IMR-90 (cell line): Measurements from ENCODE around the gene MTFR2. TPM values are rescaled to one million over a fixed set of nuclear protein-coding genes. Genes with fewer than 3 reads are reported as not detected.
A peak's percentile ranks its signal among the peaks of the same experiment; 100 is the strongest.

Source experiments
- ATAC-seq: fragments of 200-7000 bp; cut with Tn5 transposase; 2 replicates; pipeline ENCODE4 v1.9.1; 2020; ENCODE audit warnings: low read depth, mild to moderate bottlenecking, moderate library complexity
- BruUV-seq: library from RNA; stranded (reverse); fragments of 400-500 nt; replicated peaks from 2 replicates; lab custom pipeline; 2021; lab: Mats Ljungman, UMichigan
- CTCF ChIA-PET: fragments of 300-600 bp; formaldehyde crosslinking; extraction: SDS; loops from one replicate; lab custom pipeline; 2021; ENCODE audit warnings: antibody characterized with exemption; lab: Yijun Ruan, JAX
- POLR2A ChIA-PET: fragments of 300-600 bp; sonication (Branson Sonifier 250); formaldehyde crosslinking; loops from one replicate; lab custom pipeline; 2022; ENCODE audit warnings: antibody characterized with exemption; ENCODE audit not compliant: unreplicated experiment; lab: Charles Lee
- DNase-seq: peaks from one replicate; pipeline ENCODE4 v3.0.0; 2013
- H2AFZ ChIP-seq: replicated peaks from 2 replicates; pipeline ENCODE3; 2013; ENCODE audit warnings: low read length, mild to moderate bottlenecking; ENCODE audit not compliant: poor library complexity
- H2AK5ac ChIP-seq: 2 replicates; pipeline ENCODE4 v1.6.1; 2013; ENCODE audit warnings: low read depth, low read length, inconsistent platforms
- H2AK9ac ChIP-seq: replicated peaks from 2 replicates; pipeline ENCODE3; 2013; ENCODE audit warnings: mild to moderate bottlenecking, low read depth, low read length, moderate library complexity; ENCODE audit not compliant: poor library complexity
- H2BK120ac ChIP-seq: 2 replicates; pipeline ENCODE4 v1.6.1; 2013; ENCODE audit warnings: low read depth, low read length, inconsistent platforms
- H2BK15ac ChIP-seq: 3 replicates; pipeline ENCODE4 v1.6.1; 2013; ENCODE audit warnings: low read depth, low read length, inconsistent platforms
- H2BK20ac ChIP-seq: 2 replicates; pipeline ENCODE4 v1.6.1; 2013; ENCODE audit warnings: low read depth, mild to moderate bottlenecking, inconsistent platforms, low read length, moderate library complexity
- H2BK5ac ChIP-seq: 2 replicates; pipeline ENCODE4 v1.6.1; 2013; ENCODE audit warnings: mild to moderate bottlenecking, low read depth, low read length, inconsistent platforms; ENCODE audit not compliant: poor library complexity, severe bottlenecking
- H3K14ac ChIP-seq: replicated peaks from 2 replicates; pipeline ENCODE4 v1.6.1; 2013; ENCODE audit warnings: low read depth, low read length, inconsistent platforms
- H3K18ac ChIP-seq: 2 replicates; pipeline ENCODE4 v1.6.1; 2013; ENCODE audit warnings: low read depth, low read length, control low read depth
- H3K23ac ChIP-seq: 2 replicates; pipeline ENCODE4 v1.6.1; 2013; ENCODE audit warnings: low read depth, low read length, inconsistent platforms
- H3K27ac ChIP-seq: 2 replicates; pipeline ENCODE4 v1.5.1; 2013; ENCODE audit warnings: mild to moderate bottlenecking, control low read depth, low read length; ENCODE audit not compliant: insufficient read depth
- H3K27me3 ChIP-seq: 2 replicates; pipeline ENCODE4 v1.6.1; 2013; ENCODE audit warnings: low read length; ENCODE audit not compliant: control insufficient read depth, insufficient read depth
- H3K36me3 ChIP-seq: 2 replicates; pipeline ENCODE4 v1.6.1; 2013; ENCODE audit warnings: low read length, mixed read lengths; ENCODE audit not compliant: control insufficient read depth, insufficient read depth
- H3K4ac ChIP-seq: 2 replicates; pipeline ENCODE4 v1.6.1; 2013; ENCODE audit warnings: low read depth, low read length, inconsistent platforms
- H3K4me1 ChIP-seq: 2 replicates; pipeline ENCODE4 v1.6.1; 2013; ENCODE audit warnings: low read length, mixed read lengths; ENCODE audit not compliant: control insufficient read depth, insufficient read depth
- H3K4me2 ChIP-seq: 2 replicates; pipeline ENCODE4 v1.6.1; 2013; ENCODE audit warnings: low read depth, mild to moderate bottlenecking, control low read depth, low read length, moderate library complexity
- H3K4me3 ChIP-seq: 2 replicates; pipeline ENCODE4 v1.5.1; 2013; ENCODE audit warnings: low read depth, mild to moderate bottlenecking, control low read depth, low read length, moderate library complexity; ENCODE audit not compliant: insufficient read depth
- H3K56ac ChIP-seq: 2 replicates; pipeline ENCODE4 v1.6.1; 2013; ENCODE audit warnings: low read length, inconsistent platforms; ENCODE audit not compliant: insufficient read depth; ENCODE audit errors: extremely low read depth
- H3K79me1 ChIP-seq, 2 experiments: 2 replicates each; pipeline ENCODE4 v1.6.1; 2013; ENCODE audit warnings: low read length in 2 of 2, inconsistent platforms in 1 of 2, low read depth in 1 of 2
- H3K9ac ChIP-seq: 2 replicates; pipeline ENCODE4 v1.6.1; 2013; ENCODE audit warnings: low read depth, low read length, control low read depth
- H3K9me1 ChIP-seq: 2 replicates; pipeline ENCODE4 v1.6.1; 2013; ENCODE audit warnings: low read length, inconsistent platforms; ENCODE audit not compliant: insufficient read depth
- H3K9me3 ChIP-seq: 2 replicates; pipeline ENCODE4 v1.6.1; 2013; ENCODE audit warnings: low read length; ENCODE audit not compliant: control insufficient read depth, insufficient read depth
- H4K20me1 ChIP-seq: 2 replicates; pipeline ENCODE4 v1.6.1; 2013; ENCODE audit warnings: low read length, inconsistent platforms; ENCODE audit not compliant: insufficient read depth
- H4K5ac ChIP-seq: 2 replicates; pipeline ENCODE4 v1.6.1; 2013; ENCODE audit warnings: mild to moderate bottlenecking, low read depth, low read length, control low read depth
- H4K8ac ChIP-seq, 2 experiments: 2 replicates each; pipeline ENCODE4 v1.6.1; 2013; ENCODE audit warnings: low read depth in 2 of 2, low read length in 2 of 2, control low read depth in 1 of 2, inconsistent platforms in 1 of 2
- H4K91ac ChIP-seq: 2 replicates; pipeline ENCODE4 v1.6.1; 2013; ENCODE audit warnings: low read depth, low read length, inconsistent platforms; ENCODE audit not compliant: insufficient read depth
- BHLHE40 ChIP-seq: fragments of 150-350 bp; IDR thresholded peaks from 2 replicates; pipeline ENCODE4 v1.6.1; 2016; ENCODE audit warnings: mild to moderate bottlenecking, low read depth, low read length
- RCOR1 ChIP-seq: IDR thresholded peaks from 2 replicates; pipeline ENCODE4 v1.6.1; 2012; ENCODE audit warnings: mild to moderate bottlenecking, low read length, improper control_type of control experiment; ENCODE audit not compliant: insufficient replicate concordance
- WGBS, 2 experiments: methylation state at CpG; one replicate each; pipeline versions ENCODE4 v1.1.5 to v1.1.7; 2013; ENCODE audit warnings: missing lambda C conversion rate in 2 of 2; ENCODE audit not compliant: insufficient read length in 1 of 2; ENCODE audit errors: extremely low coverage in 2 of 2; 5-methylcytosine and 5-hydroxymethylcytosine counted together
- dilution Hi-C: fragments of 300-500 bp; cut with HindIII; formaldehyde crosslinking; loops from one replicate; pipeline ENCODE4 v1.14.3; 2018; ENCODE audit warnings: low sequenced_read_pairs; ENCODE audit not compliant: unreplicated experiment
- in situ Hi-C: fragments of 300-500 bp; cut with MboI; formaldehyde crosslinking; loops from 3 replicates; pipeline ENCODE4 v1.14.3; 2019; ENCODE audit warnings: low sequenced_read_pairs, inconsistent platforms, mixed read lengths
- intact Hi-C: fragments of 100-400 bp; cut with micrococcal nuclease; formaldehyde crosslinking; loops from 2 replicates; pipeline ENCODE4 v1.10.0; 2022
- polyA plus RNA-seq, 3 experiments: library from polyadenylated mRNA; depleted of rRNA; stranded (reverse); fragments of >200 nt; gene quantifications; 2 replicates each; pipeline ENCODE4 v1.2.3, GENCODE V29; 2012; ENCODE audit warnings: low replicate concordance in 1 of 3
- total RNA-seq: library from RNA; depleted of rRNA; stranded (reverse); fragments of >200 nt; gene quantifications from 2 replicates; pipeline ENCODE4 v1.2.3, GENCODE V29; 2012

MTFR2 gene
- total and polyA plus RNA-seq, 2 of the 4 experiments (the other 2 are of a cell fraction) = 0.72 to 7.2 TPM

DNA sequence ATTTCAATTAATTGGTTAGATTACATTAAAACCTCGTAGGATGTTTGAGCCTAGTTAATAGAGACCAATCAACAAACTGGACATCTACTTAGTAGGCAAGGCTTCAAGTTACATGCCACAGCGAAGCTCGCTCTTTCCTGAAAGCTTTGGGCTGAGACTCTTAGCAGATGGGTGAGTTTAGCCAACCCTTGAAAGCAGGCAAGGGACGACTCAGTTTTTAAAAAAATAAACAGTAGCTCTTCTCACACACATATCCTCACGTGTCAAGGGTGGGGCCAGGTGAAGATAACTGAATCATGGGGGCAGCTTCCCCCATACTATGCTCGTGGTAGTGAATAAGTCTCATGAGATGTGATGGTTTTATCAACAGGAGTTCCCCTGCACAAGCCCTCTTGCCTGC, 775 bp downstream of the MTFR2 start:
- in situ Hi-C loops = no loop called here
- no peak overlapping the region for H4K91ac ChIP-seq
- no peak for ATAC-seq

More for the DNA sequence above, 775 bp downstream of the MTFR2 start:
- Histone ChIP-seq H4K5ac (no peak overlapping the region), H3K4me3 (peak overlapping the region; percentile 67), H2BK120ac (no peak overlapping the region), H3K18ac (no peak overlapping the region), H2AK5ac (no peak overlapping the region), H3K14ac (peak overlapping the region; percentile 11; the same call in 1 of the 2 replicates), H3K9me3 (no peaks in the 10 kb centered on the region), H3K36me3 (no peaks in the 10 kb centered on the region), H3K56ac (0 out of 2 replicates have a peak overlapping the region, but pooled peaks have one; percentile 23), H2BK15ac (no peak overlapping the region), H3K79me1 (peaks cover 3 to 16% of the 10 kb centered on the region in 2 experiments; a peak in 3 of 4 replicates), H2AFZ (peak overlapping the region; percentile 95), H3K9ac (no peak overlapping the region; the same call in 1 of the 2 replicates), H3K27me3 (no peaks in the 10 kb centered on the region), H2BK20ac (no peak overlapping the region), H3K4ac (peak overlapping the region; percentile 17; the same call in 1 of the 2 replicates), H3K9me1 (no peaks in the 10 kb centered on the region), H4K20me1 (no peaks in the 10 kb centered on the region), H4K8ac (0 out of 4 replicates have a peak overlapping the region, but pooled peaks of 1 of the 2 experiments have one; percentile 29), H2AK9ac (no peak overlapping the region), H3K23ac (0 out of 2 replicates have a peak overlapping the region, but pooled peaks have one; percentile 28), H3K4me2 (peak overlapping the region; percentile 89), H3K27ac (no peak overlapping the region; the same call in 1 of the 2 replicates), H3K4me1 (no peaks in the 10 kb centered on the region), H2BK5ac (no peak overlapping the region)
- no CpG with 5 or more reads among the region's 6 CpGs for WGBS, 2 experiments
- DNase-seq = peak; percentile 56
- ChIA-PET POLR2A (no interaction called here), CTCF (interaction anchor here (1.9 kb wide), 1 partner anchor 23 kb away, joined by 8 read pairs; no protein-coding TSS in a partner anchor)
- intact Hi-C loops = no loop called here
- TF ChIP-seq BHLHE40 (peak; percentile 70), RCOR1 (no peak)
- dilution Hi-C loops = no loop called here
- BruUV-seq = no TSS peak
